SK-N-SH treated with all-trans-retinoic acid at 6 μM for 48 hours (cell line): ENCODE data around the gene AGAP1.

Experiments used
- ZFP3 ChIP-seq: fragments of 250-450 bp; sonication (Bioruptor Pico); IDR thresholded peaks from 2 replicates; pipeline ENCODE4 v1.5.0; 2020; ENCODE audit warnings: mild to moderate bottlenecking, moderate library complexity
- ZFP30 ChIP-seq: fragments of 450-650 bp; formaldehyde crosslinking; IDR thresholded peaks from 2 replicates; pipeline ENCODE4 v1.5.0; 2022; ENCODE audit warnings: mild to moderate bottlenecking, moderate library complexity
- ZNF565 ChIP-seq: fragments of 450-650 bp; formaldehyde crosslinking; conservative IDR thresholded peaks from 2 replicates; pipeline ENCODE4 v1.5.0; 2020; ENCODE audit warnings: low read depth, mild to moderate bottlenecking, moderate library complexity
- TF ChIP-seq, protein P1 (sequence below): fragments of 250-450 bp; sonication (Bioruptor Pico); IDR thresholded peaks from 2 replicates; pipeline ENCODE4 v1.8.0; 2020; ENCODE audit warnings: mild to moderate bottlenecking, moderate library complexity, borderline replicate concordance

DNA sequence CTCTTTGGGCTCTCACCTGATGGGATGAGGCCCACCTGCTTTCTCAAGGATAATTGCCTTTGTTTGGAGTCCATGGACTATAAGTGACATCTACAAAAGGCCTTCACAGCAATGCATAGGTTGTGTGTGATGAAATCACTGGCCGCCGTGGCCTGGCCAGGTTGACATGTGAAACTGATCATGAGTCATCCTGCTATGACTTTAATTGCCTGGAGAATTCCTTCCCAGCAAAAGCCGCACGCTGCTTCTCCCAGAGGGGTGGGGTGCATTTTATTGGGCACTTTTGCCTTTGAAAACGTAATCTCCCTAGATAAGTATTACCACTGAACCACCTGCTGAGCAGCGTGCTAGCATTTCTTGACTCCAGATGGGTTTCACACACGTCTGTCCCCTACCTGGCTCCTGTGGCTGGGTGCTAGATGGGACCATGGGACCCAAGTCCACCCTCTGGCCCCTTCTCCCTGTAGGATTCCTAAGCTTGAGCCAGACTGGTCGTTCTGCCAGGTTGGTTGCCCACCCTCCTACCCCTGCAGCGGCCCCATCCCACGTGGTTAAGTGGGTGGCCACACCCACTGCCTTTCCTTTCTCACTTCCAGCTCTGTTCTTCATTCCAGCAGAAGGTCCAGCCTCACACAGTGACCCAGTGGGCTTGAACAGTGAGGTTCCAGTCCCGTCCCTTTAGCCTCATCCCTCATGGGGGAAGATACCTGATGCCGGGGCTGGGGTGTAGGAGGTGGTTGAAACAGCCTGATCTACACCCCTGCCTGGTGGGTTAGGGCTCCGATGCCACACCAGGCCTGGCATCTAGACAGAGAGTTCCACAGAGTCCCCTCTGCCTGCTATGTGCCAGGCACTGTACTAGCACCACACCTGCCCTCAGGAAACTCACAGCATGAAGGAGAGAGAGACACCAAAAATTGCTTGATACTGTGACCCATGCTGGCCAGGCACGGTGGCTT, 584.7 kb downstream of the AGAP1 start:
- no peak for TF ChIP-seq ZNF565 (CRISPR knock-in tag)
- no peak for TF ChIP-seq ZFP30 (CRISPR knock-in tag)
- peak; percentile 49; the same call in 1 of the 2 replicates for TF ChIP-seq ZFP3 (CRISPR knock-in tag)
- TF ChIP-seq, protein P1, sequence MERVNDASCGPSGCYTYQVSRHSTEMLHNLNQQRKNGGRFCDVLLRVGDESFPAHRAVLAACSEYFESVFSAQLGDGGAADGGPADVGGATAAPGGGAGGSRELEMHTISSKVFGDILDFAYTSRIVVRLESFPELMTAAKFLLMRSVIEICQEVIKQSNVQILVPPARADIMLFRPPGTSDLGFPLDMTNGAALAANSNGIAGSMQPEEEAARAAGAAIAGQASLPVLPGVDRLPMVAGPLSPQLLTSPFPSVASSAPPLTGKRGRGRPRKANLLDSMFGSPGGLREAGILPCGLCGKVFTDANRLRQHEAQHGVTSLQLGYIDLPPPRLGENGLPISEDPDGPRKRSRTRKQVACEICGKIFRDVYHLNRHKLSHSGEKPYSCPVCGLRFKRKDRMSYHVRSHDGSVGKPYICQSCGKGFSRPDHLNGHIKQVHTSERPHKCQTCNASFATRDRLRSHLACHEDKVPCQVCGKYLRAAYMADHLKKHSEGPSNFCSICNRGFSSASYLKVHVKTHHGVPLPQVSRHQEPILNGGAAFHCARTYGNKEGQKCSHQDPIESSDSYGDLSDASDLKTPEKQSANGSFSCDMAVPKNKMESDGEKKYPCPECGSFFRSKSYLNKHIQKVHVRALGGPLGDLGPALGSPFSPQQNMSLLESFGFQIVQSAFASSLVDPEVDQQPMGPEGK (CRISPR knock-in tag) = no peak
